Measurements from ENCODE around the gene LAMB4. TPM values are rescaled to one million over a fixed set of nuclear protein-coding genes. Genes with fewer than 3 reads are reported as not detected.

Gene LAMB4
- polyA plus RNA-seq, 1 of the 3 experiments (the other 2 are of a cell fraction) = 0.36 TPM

GRCh38 chr7:108066486-108066885 lies 63.7 kb downstream of the LAMB4 start:
- H3K27ac ChIP-seq (ENCODE audit: low read depth in 2 of 2, low read length in 1 of 2) = no peak overlapping the region
- no peak overlapping the region for H2AFZ ChIP-seq (ENCODE audit: low read depth)
- TF ChIP-seq ELF1 (IDR thresholded peaks at IDR 0.05) (no peak), POLR2AphosphoS5 (IDR thresholded peaks at IDR 0.05; ENCODE audit: low read depth, low read length) (no peak), ZBTB33 (IDR thresholded peaks at IDR 0.05; ENCODE audit: borderline replicate concordance, low read depth) (no peak), FOXJ3 (CRISPR knock-in tag; IDR thresholded peaks at IDR 0.05) (no peak), SIN3A (IDR thresholded peaks at IDR 0.05; ENCODE audit: borderline replicate concordance, low read depth, low read length) (no peak), RAD21 (IDR thresholded peaks at IDR 0.05; ENCODE audit: low read length) (no peak), FOSL2 (IDR thresholded peaks at IDR 0.05; ENCODE audit: borderline replicate concordance, low read depth) (no peak), MAX (IDR thresholded peaks at IDR 0.05; ENCODE audit: low read depth) (no peak), IRF3 (IDR thresholded peaks at IDR 0.05; ENCODE audit: low read depth, low read length) (no peak), MXI1 (IDR thresholded peaks at IDR 0.05; ENCODE audit: low read depth, low read length) (no peak), EZH2phosphoT487 (IDR thresholded peaks at IDR 0.05; ENCODE audit: borderline replicate concordance, low read depth) (no peak), NRF1 (IDR thresholded peaks at IDR 0.05; ENCODE audit: low read depth, low read length) (no peak)
- TF ChIP-seq, protein P1, sequence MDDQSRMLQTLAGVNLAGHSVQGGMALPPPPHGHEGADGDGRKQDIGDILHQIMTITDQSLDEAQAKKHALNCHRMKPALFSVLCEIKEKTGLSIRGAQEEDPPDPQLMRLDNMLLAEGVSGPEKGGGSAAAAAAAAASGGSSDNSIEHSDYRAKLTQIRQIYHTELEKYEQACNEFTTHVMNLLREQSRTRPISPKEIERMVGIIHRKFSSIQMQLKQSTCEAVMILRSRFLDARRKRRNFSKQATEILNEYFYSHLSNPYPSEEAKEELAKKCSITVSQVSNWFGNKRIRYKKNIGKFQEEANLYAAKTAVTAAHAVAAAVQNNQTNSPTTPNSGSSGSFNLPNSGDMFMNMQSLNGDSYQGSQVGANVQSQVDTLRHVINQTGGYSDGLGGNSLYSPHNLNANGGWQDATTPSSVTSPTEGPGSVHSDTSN (IDR thresholded peaks at IDR 0.05) = no peak
- no peaks in the 10 kb centered on the region for H3K27me3 ChIP-seq (ENCODE audit: insufficient read depth)
- H3K9ac ChIP-seq = no peak overlapping the region
- POLR2A ChIA-PET = no interaction called here
- peaks cover 0 to 6% of the 10 kb centered on the region in 2 experiments; a peak in 1 of 4 replicates for H3K4me1 ChIP-seq (ENCODE audit: control insufficient read depth in 1 of 2, insufficient read depth in 2 of 2, low read depth in 1 of 2, low read length in 1 of 2)
- H3K9me2 ChIP-seq = no peaks in the 10 kb centered on the region
- CTCF ChIA-PET = no interaction called here
- no peak overlapping the region for H3K4me3 ChIP-seq (ENCODE audit: low read depth in 2 of 2, low read length in 1 of 2)
- H3K36me3 ChIP-seq (replicated peaks in 1 of 2; ENCODE audit: control insufficient read depth in 1 of 2, insufficient read depth in 2 of 2, low read length in 1 of 2) = no peaks in the 10 kb centered on the region
- H3K9me3 ChIP-seq = no peaks in the 10 kb centered on the region
- WGBS (ENCODE audit: low lambda C conversion rate) = 85% methylated on average over 9 of the region's 9 CpGs
- H3K4me2 ChIP-seq = no peak overlapping the region
- H3K79me2 ChIP-seq (ENCODE audit: insufficient read depth) = no peaks in the 10 kb centered on the region
- peaks cover 5% of the 10 kb centered on the region for H3F3A ChIP-seq (replicated peaks; ENCODE audit: insufficient read depth)
- DNase-seq = no peak
- no peaks in the 10 kb centered on the region for H4K20me1 ChIP-seq (ENCODE audit: insufficient read depth)

- Histone ChIP-seq H3K36me3 (replicated peaks in 1 of 2; ENCODE audit: control insufficient read depth in 1 of 2, insufficient read depth in 2 of 2, low read length in 1 of 2) (no peaks in the 10 kb centered on the region), H3K4me2 (no peak overlapping the region), H4K20me1 (ENCODE audit: insufficient read depth) (no peaks in the 10 kb centered on the region), H3K27ac (ENCODE audit: low read depth in 2 of 2, low read length in 1 of 2) (no peak overlapping the region), H3K9ac (no peak overlapping the region), H3K4me1 (ENCODE audit: control insufficient read depth in 1 of 2, insufficient read depth in 2 of 2, low read depth in 1 of 2, low read length in 1 of 2) (0 out of 4 replicates have a peak, but pooled peaks cover 0 to 6% of the 10 kb centered on the region in 2 experiments), H3K79me2 (ENCODE audit: insufficient read depth) (no peaks in the 10 kb centered on the region), H3K27me3 (ENCODE audit: insufficient read depth) (no peaks in the 10 kb centered on the region), H2AFZ (ENCODE audit: low read depth) (no peak overlapping the region), H3F3A (replicated peaks; ENCODE audit: insufficient read depth) (peaks cover 5% of the 10 kb centered on the region), H3K9me2 (no peaks in the 10 kb centered on the region), H3K4me3 (ENCODE audit: low read depth in 2 of 2, low read length in 1 of 2) (no peak overlapping the region), H3K9me3 (no peaks in the 10 kb centered on the region)
- WGBS (ENCODE audit: low lambda C conversion rate) = 98% methylated on average over 5 of the region's 5 CpGs
- DNase-seq = no peak
- CTCF ChIA-PET = interaction anchor here (1.3 kb wide), 1 partner anchor 33 kb away, joined by 3 read pairs; no protein-coding TSS in a partner anchor
- POLR2A ChIA-PET = no interaction called here
- TF ChIP-seq FOXJ3 (CRISPR knock-in tag; IDR thresholded peaks at IDR 0.05) = no peak
- TF ChIP-seq FOXM1 (IDR thresholded peaks at IDR 0.05; ENCODE audit: low read depth) = no peak
- no peak for TF ChIP-seq ZBTB33 (IDR thresholded peaks at IDR 0.05; ENCODE audit: borderline replicate concordance, low read depth)
- no peak for TF ChIP-seq POLR2AphosphoS5 (IDR thresholded peaks at IDR 0.05; ENCODE audit: low read depth, low read length)
- no peak for TF ChIP-seq TCF12 (IDR thresholded peaks at IDR 0.05)
- no peak for TF ChIP-seq YY1 (IDR thresholded peaks at IDR 0.05; ENCODE audit: low read depth)
- no peak for TF ChIP-seq NRF1 (IDR thresholded peaks at IDR 0.05; ENCODE audit: low read depth, low read length)
- TF ChIP-seq TEAD4 (IDR thresholded peaks at IDR 0.05; ENCODE audit: borderline replicate concordance, insufficient read depth) = no peak
- no peak for TF ChIP-seq MAX (IDR thresholded peaks at IDR 0.05; ENCODE audit: low read depth)
- TF ChIP-seq, protein P1 (IDR thresholded peaks at IDR 0.05) = no peak
- TF ChIP-seq RXRA (IDR thresholded peaks at IDR 0.05; ENCODE audit: borderline replicate concordance, low read depth) = no peak
These were observed 66.6 kb downstream of the LAMB4 start for GRCh38 chr7:108063520-108063933.
